GM23338 (cell line): Measurements from ENCODE around the gene PDZD7.

ENCODE experiments used
- ZNF114 ChIP-seq: fragments of 250-450 bp; sonication (Bioruptor Pico); IDR thresholded peaks from 2 replicates; pipeline ENCODE4 v1.5.0; 2020; ENCODE audit warnings: mild to moderate bottlenecking, moderate library complexity
- TF ChIP-seq, protein P1 (sequence below), 2 experiments: fragments of 200-600 bp in 1 of 2; sonication (generic) in 1 of 2; conservative IDR thresholded peaks; 2 replicates each; pipeline versions ENCODE4 v1.5.1 to v1.6.1; 2016 to 2017; ENCODE audit warnings: antibody characterized with exemption in 2 of 2, low read depth in 2 of 2, mild to moderate bottlenecking in 2 of 2, moderate library complexity in 1 of 2

- no peak for TF ChIP-seq ZNF114 (CRISPR knock-in tag)
- TF ChIP-seq, protein P1, sequence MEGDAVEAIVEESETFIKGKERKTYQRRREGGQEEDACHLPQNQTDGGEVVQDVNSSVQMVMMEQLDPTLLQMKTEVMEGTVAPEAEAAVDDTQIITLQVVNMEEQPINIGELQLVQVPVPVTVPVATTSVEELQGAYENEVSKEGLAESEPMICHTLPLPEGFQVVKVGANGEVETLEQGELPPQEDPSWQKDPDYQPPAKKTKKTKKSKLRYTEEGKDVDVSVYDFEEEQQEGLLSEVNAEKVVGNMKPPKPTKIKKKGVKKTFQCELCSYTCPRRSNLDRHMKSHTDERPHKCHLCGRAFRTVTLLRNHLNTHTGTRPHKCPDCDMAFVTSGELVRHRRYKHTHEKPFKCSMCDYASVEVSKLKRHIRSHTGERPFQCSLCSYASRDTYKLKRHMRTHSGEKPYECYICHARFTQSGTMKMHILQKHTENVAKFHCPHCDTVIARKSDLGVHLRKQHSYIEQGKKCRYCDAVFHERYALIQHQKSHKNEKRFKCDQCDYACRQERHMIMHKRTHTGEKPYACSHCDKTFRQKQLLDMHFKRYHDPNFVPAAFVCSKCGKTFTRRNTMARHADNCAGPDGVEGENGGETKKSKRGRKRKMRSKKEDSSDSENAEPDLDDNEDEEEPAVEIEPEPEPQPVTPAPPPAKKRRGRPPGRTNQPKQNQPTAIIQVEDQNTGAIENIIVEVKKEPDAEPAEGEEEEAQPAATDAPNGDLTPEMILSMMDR (conservative IDR thresholded peaks at IDR 0.05; ENCODE audit: low read depth in 2 of 2): peak; percentile 89 to 93
Measured at GRCh38 chr10:101041252-101041761, 10.4 kb upstream of the PDZD7 start.
